H1 (cell line): ENCODE results near the gene RIMS1. TPM values are rescaled to one million over a fixed set of nuclear protein-coding genes. Genes with fewer than 3 reads are reported as not detected.

ENCODE experiments used
- CBX8 ChIP-seq: fragments of 300-800, 300-1000 bp; sonication (generic); IDR thresholded peaks from 2 replicates; pipeline ENCODE4 v1.7.1; 2016; ENCODE audit warnings: low read depth, low read length, borderline replicate concordance
- CHD7 ChIP-seq: fragments of 300-600 bp; sonication (generic); IDR thresholded peaks from 2 replicates; pipeline ENCODE4 v1.7.1; 2012; ENCODE audit warnings: low read length, moderate library complexity, mild to moderate bottlenecking, inconsistent platforms; ENCODE audit not compliant: insufficient replicate concordance
- GTF2F1 ChIP-seq: IDR thresholded peaks from 2 replicates; pipeline ENCODE4 v1.6.1; 2012; ENCODE audit warnings: low read depth, low read length, improper control_type of control experiment, borderline replicate concordance
- RNF2 ChIP-seq: fragments of 200-900, 300-1000 bp; sonication (generic); IDR thresholded peaks from 2 replicates; pipeline ENCODE4 v1.7.1; 2016; ENCODE audit warnings: borderline replicate concordance, low read depth, mild to moderate bottlenecking, antibody characterized with exemption, low read length; ENCODE audit not compliant: poor library complexity, severe bottlenecking; ENCODE audit errors: missing control alignments
- polyA plus RNA-seq, 7 experiments: library from polyadenylated mRNA; depleted of rRNA in 3 of 7; stranded (reverse) in 5 of 7; unstranded in 2 of 7; fragments of >200 nt in 5 of 7; fragments of 200-250 nt in 2 of 7; gene quantifications; 1 replicate in 5 of 7; 2 replicates in 1 of 7; 4 replicates in 1 of 7; pipeline versions ENCODE4 v1.2.1 to v1.2.3, GENCODE V29; 2011 to 2013; ENCODE audit warnings: missing spikeins in 2 of 7, mixed read lengths in 2 of 7
- total RNA-seq: library from RNA; stranded (reverse); fragmentation: NEBNext Ultra II Directional; extraction: Animal tissue kit (Norgen Biotek cat#: 25700); gene quantifications from 2 replicates; pipeline ENCODE4 v1.2.1, GENCODE V29; 2021

Gene RIMS1
- total and polyA plus RNA-seq, 2 of the 8 experiments (the other 6 are each of a cell fraction or from before 2014, with no cell fraction given), result 0.63 to 2.3 TPM

- TF ChIP-seq CHD7, result no peak
- no peak for TF ChIP-seq CBX8
- TF ChIP-seq RNF2, result no peak
- TF ChIP-seq GTF2F1, result no peak
Measured at GRCh38 chr6:72381076-72381475, 494.7 kb downstream of the RIMS1 start (continued).
